ENCODE data around the gene MKNK2.

MKNK2 gene

GRCh38 chr19:2014731-2015607, 36.1 kb downstream of the MKNK2 start:
- DNase-seq (ENCODE audit: low read depth), result no peak
- H3K4me3 ChIP-seq (ENCODE audit: low read depth, low read length), result peak overlapping the region; percentile 74

GRCh38 chr19:2014131-2014571, 36.9 kb downstream of the MKNK2 start:
- H3K4me3 ChIP-seq (ENCODE audit: low read depth, low read length), result no peak overlapping the region
- TF ChIP-seq, protein P1, sequence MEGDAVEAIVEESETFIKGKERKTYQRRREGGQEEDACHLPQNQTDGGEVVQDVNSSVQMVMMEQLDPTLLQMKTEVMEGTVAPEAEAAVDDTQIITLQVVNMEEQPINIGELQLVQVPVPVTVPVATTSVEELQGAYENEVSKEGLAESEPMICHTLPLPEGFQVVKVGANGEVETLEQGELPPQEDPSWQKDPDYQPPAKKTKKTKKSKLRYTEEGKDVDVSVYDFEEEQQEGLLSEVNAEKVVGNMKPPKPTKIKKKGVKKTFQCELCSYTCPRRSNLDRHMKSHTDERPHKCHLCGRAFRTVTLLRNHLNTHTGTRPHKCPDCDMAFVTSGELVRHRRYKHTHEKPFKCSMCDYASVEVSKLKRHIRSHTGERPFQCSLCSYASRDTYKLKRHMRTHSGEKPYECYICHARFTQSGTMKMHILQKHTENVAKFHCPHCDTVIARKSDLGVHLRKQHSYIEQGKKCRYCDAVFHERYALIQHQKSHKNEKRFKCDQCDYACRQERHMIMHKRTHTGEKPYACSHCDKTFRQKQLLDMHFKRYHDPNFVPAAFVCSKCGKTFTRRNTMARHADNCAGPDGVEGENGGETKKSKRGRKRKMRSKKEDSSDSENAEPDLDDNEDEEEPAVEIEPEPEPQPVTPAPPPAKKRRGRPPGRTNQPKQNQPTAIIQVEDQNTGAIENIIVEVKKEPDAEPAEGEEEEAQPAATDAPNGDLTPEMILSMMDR (IDR thresholded peaks at IDR 0.05; ENCODE audit: low read depth, low read length, missing control alignments), result no peak
- no peak for DNase-seq (ENCODE audit: low read depth)

More at GRCh38 chr19:2014731-2015607, 36.1 kb downstream of the MKNK2 start:
- TF ChIP-seq, protein P1 (IDR thresholded peaks at IDR 0.05; ENCODE audit: low read depth, low read length, missing control alignments), result no peak

- DNase-seq (ENCODE audit: low read depth), result no peak
- no peak overlapping the region for H3K4me3 ChIP-seq (ENCODE audit: low read depth, low read length)
- TF ChIP-seq, protein P1 (IDR thresholded peaks at IDR 0.05; ENCODE audit: low read depth, low read length, missing control alignments), result no peak
Observed at GRCh38 chr19:2013683-2013961, 37.4 kb downstream of the MKNK2 start.

GRCh38 chr19:2012941-2013682, 37.9 kb downstream of the MKNK2 start:
- H3K4me3 ChIP-seq (ENCODE audit: low read depth, low read length), result no peak overlapping the region
- no peak for DNase-seq (ENCODE audit: low read depth)
- TF ChIP-seq, protein P1 (IDR thresholded peaks at IDR 0.05; ENCODE audit: low read depth, low read length, missing control alignments), result no peak

DNA sequence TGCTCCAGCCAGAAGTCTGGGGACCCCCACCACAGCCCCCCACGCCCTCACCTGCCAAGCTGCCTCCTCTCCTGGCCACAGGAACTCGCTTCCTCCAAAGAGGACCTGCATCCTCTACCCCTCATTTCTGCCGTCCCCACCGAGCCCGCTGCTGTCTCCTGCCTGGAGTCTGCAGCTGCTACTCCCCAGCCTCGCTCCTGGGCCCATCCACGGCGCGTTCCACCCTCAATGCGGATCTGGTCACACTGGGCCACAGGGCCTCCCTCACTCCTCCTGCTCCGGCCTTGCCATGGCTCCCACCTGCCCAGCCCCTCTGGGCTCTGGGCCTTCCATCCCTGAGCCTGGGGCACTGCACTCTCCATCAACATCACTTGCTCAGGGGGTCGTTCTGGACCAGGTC, 39.9 kb downstream of the MKNK2 start:
- TF ChIP-seq, protein P1 (IDR thresholded peaks at IDR 0.05; ENCODE audit: low read depth, low read length, missing control alignments), result no peak
- DNase-seq (ENCODE audit: low read depth), result no peak
- no peak overlapping the region for H3K4me3 ChIP-seq (ENCODE audit: low read depth, low read length)

- TF ChIP-seq, protein P1 (IDR thresholded peaks at IDR 0.05; ENCODE audit: low read depth, low read length, missing control alignments), result no peak
- DNase-seq (ENCODE audit: low read depth), result no peak
- no peak overlapping the region for H3K4me3 ChIP-seq (ENCODE audit: low read depth, low read length)
Observed at GRCh38 chr19:2010135-2010668, 40.8 kb downstream of the MKNK2 start.
